Right lobe of liver (tissue), 6 donors: Measurements from ENCODE around the gene ADGRE3. TPM values are rescaled to one million over a fixed set of nuclear protein-coding genes. Genes with fewer than 3 reads are reported as not detected.
"Not testable (repeated sequence)": the region's sequence is repeated elsewhere in the genome, so short reads cannot be mapped to it uniquely, and the experiment has no call there.

Experiments used
- ATAC-seq, 4 donors: fragments of 200-7000 bp; cut with Tn5 transposase; one replicate each; pipeline ENCODE4 v1.9.1; 2020; ENCODE audit warnings: mild to moderate bottlenecking in 4 of 4, moderate library complexity in 4 of 4
- DNase-seq, 3 donors: peaks; one replicate each; pipeline ENCODE4 v3.0.0-alpha.2; 2020
- H3K27ac ChIP-seq, 3 donors: fragments of 200-600 bp; one replicate each; pipeline ENCODE4 v1.8.0; 2022
- H3K27me3 ChIP-seq, 2 donors: fragments of 200-600 bp; one replicate each; pipeline ENCODE4 v1.8.0; 2022
- H3K36me3 ChIP-seq, 4 donors: fragments of 200-600 bp; sonication (generic) in 1 of 4; one replicate each; pipeline versions ENCODE4 v1.5.1 to v1.8.0; 2017 to 2022; ENCODE audit warnings: control low read depth in 1 of 4
- H3K4me1 ChIP-seq, 4 donors: fragments of 200-600 bp; sonication (generic) in 1 of 4; one replicate each; pipeline versions ENCODE4 v1.5.1 to v1.8.0; 2017 to 2022; ENCODE audit warnings: control low read depth in 1 of 4
- H3K4me3 ChIP-seq, 3 donors: fragments of 200-600 bp; one replicate each; pipeline ENCODE4 v1.8.0; 2022
- H3K9me3 ChIP-seq, 4 donors: fragments of 200-600 bp; sonication (generic) in 1 of 4; one replicate each; pipeline versions ENCODE4 v1.5.1 to v1.8.0; 2017 to 2022; ENCODE audit warnings: control low read depth in 1 of 4
- CTCF ChIP-seq, 4 donors: fragments of 200-600 bp in 3 of 4; fragments of 450-650 bp in 1 of 4; IDR thresholded peaks; one replicate each; pipeline versions ENCODE4 v1.5.1 to v1.8.0; 2016 to 2022; ENCODE audit warnings: antibody characterized with exemption in 4 of 4, mild to moderate bottlenecking in 2 of 4
- POLR2A ChIP-seq: fragments of 450-650 bp; IDR thresholded peaks from one replicate; pipeline ENCODE4 v1.6.1; 2017; ENCODE audit warnings: antibody characterized with exemption, mild to moderate bottlenecking
- WGBS: methylation state at CpG from one replicate; pipeline ENCODE4 v1.1.6; 2018; ENCODE audit warnings: low coverage, low lambda C conversion rate; ENCODE audit not compliant: insufficient coverage; ENCODE audit errors: missing lambda C conversion rate; 5-methylcytosine and 5-hydroxymethylcytosine counted together
- intact Hi-C, 2 donors: fragments of 100-400 bp; cut with DNase I; formaldehyde crosslinking; loops; one replicate each; pipeline versions ENCODE4 v1.11.2 to v1.14.1; 2022
- total RNA-seq, 6 experiments: library from RNA; depleted of rRNA in 2 of 6; stranded (reverse); fragments of >200 nt in 2 of 6; fragmentation: NEBNext Ultra II Directional in 3 of 6; extraction: Animal tissue kit (Norgen Biotek cat#: 25700) in 3 of 6; gene quantifications; one replicate each; pipeline versions ENCODE4 v1.1.0 to v1.2.4, GENCODE V29; 2016 to 2023
- donor health status: DM: no; HTN: yes; CAD: no.
- donor health status: DM: no; HTN: no; CAD: no.
- donor health status: DM: no; HTN: no; CAD: no.
- donor health status: DM: no; HTN: yes; CAD: no.
- donor health status: DM: no; HTN: yes; CAD: no.

The ADGRE3 gene
- total RNA-seq, 6 experiments from 2014 or later: 0.09 to 0.53 (median 0.24) TPM; not detected in 2

GRCh38 chr19:14595558-14595957, 79.1 kb downstream of the ADGRE3 start:
- ATAC-seq: no peak

GRCh38 chr19:14589433-14589832, 85.2 kb downstream of the ADGRE3 start:
- DNase-seq, H3K36me3 ChIP-seq, H3K4me3 ChIP-seq, ATAC-seq, H3K27ac ChIP-seq, intact Hi-C loops, H3K4me1 ChIP-seq, H3K27me3 ChIP-seq, H3K9me3 ChIP-seq: not testable (repeated sequence)
- WGBS: 40% methylated on average over 1 of the region's 4 CpGs

More at GRCh38 chr19:14595558-14595957, 79.1 kb downstream of the ADGRE3 start:
- Histone ChIP-seq H3K36me3 (no peaks in the 10 kb centered on the region), H3K27ac (no peak overlapping the region), H3K4me3 (no peak overlapping the region), H3K9me3 (no peaks in the 10 kb centered on the region), H3K27me3 (no peaks in the 10 kb centered on the region), H3K4me1 (no peaks in the 10 kb centered on the region)
- no peak for DNase-seq
- WGBS: 67% methylated on average over 3 of the region's 3 CpGs
- intact Hi-C loops: no loop called here
- TF ChIP-seq CTCF (IDR thresholded peaks at IDR 0.05) (no peak), POLR2A (no peak)

- H3K27ac ChIP-seq, H3K27me3 ChIP-seq, H3K36me3 ChIP-seq, H3K4me1 ChIP-seq, H3K4me3 ChIP-seq, ATAC-seq, intact Hi-C loops, DNase-seq, H3K9me3 ChIP-seq: not testable (repeated sequence)
- WGBS: no CpG with 5 or more reads among the region's 3 CpGs
Observed at GRCh38 chr19:14585187-14585586, 89.5 kb downstream of the ADGRE3 start.

GRCh38 chr19:14584372-14584771, 90.3 kb downstream of the ADGRE3 start:
- DNase-seq, H3K27me3 ChIP-seq, H3K9me3 ChIP-seq, H3K27ac ChIP-seq, intact Hi-C loops, H3K36me3 ChIP-seq, H3K4me3 ChIP-seq, ATAC-seq, H3K4me1 ChIP-seq: not testable (repeated sequence)
- WGBS: 50% methylated on average over 2 of the region's 5 CpGs

- Histone ChIP-seq H3K4me1 (no peaks in the 10 kb centered on the region), H3K4me3 (no peak within 1 kb of the TSS), H3K9me3 (no peaks in the 10 kb centered on the region), H3K36me3 (no peaks in the 10 kb centered on the region), H3K27ac (no peak within 1 kb of the TSS), H3K27me3 (no peaks in the 10 kb centered on the region)
- intact Hi-C loops: no loop called here
- DNase-seq: no peak
- 15% methylated on average over 2 of the region's 6 CpGs for WGBS
- peak in 1 of 4 donors; percentile 29 for ATAC-seq
- TF ChIP-seq CTCF (IDR thresholded peaks at IDR 0.05) (no peak), POLR2A (no peak)
Observed at GRCh38 chr19:14582894-14583340, 91.7 kb downstream of the ADGRE3 start, which contains the start of gene CLEC17A. Gene CLEC17A (plus strand): TSS chr19:14583084. CDS start chr19:14583161, 77 bp downstream.

- no peaks in the 10 kb centered on the region for H3K27me3 ChIP-seq
- no peaks in the 10 kb centered on the region for H3K4me1 ChIP-seq
- no peaks in the 10 kb centered on the region for H3K9me3 ChIP-seq
- no peak for DNase-seq
- H3K27ac ChIP-seq: no peak overlapping the region
- WGBS: 55% methylated on average over 6 of the region's 6 CpGs
- no peak for ATAC-seq
- intact Hi-C loops: no loop called here
- no peak overlapping the region for H3K4me3 ChIP-seq
- no peaks in the 10 kb centered on the region for H3K36me3 ChIP-seq
- no peak for TF ChIP-seq POLR2A
- TF ChIP-seq CTCF (IDR thresholded peaks at IDR 0.05): no peak
Observed at GRCh38 chr19:14580623-14581237, 93.9 kb downstream of the ADGRE3 start.
